Measurements from ENCODE around the gene XRN1. TPM values are rescaled to one million over a fixed set of nuclear protein-coding genes. Genes with fewer than 3 reads are reported as not detected.

XRN1 gene
- total RNA-seq, 2 experiments from 2014 or later: 64.4 to 82.7 TPM

GRCh38 chr3:142296507-142296906 lies 151.3 kb downstream of the XRN1 start:
- no peaks in the 10 kb centered on the region for H3K27me3 Mint-ChIP-seq
- peaks cover 21% of the 10 kb centered on the region for H3K36me3 Mint-ChIP-seq
- CTCF ChIA-PET: no interaction called here
- peaks cover 4% of the 10 kb centered on the region for H3K9me3 Mint-ChIP-seq (ENCODE audit: low read depth)
- H3K4me3 Mint-ChIP-seq: no peak overlapping the region
- DNase-seq: no peak
- ATAC-seq: no peak
- no peaks in the 10 kb centered on the region for H3K4me1 Mint-ChIP-seq
- H3K27ac Mint-ChIP-seq: no peak overlapping the region

DNA sequence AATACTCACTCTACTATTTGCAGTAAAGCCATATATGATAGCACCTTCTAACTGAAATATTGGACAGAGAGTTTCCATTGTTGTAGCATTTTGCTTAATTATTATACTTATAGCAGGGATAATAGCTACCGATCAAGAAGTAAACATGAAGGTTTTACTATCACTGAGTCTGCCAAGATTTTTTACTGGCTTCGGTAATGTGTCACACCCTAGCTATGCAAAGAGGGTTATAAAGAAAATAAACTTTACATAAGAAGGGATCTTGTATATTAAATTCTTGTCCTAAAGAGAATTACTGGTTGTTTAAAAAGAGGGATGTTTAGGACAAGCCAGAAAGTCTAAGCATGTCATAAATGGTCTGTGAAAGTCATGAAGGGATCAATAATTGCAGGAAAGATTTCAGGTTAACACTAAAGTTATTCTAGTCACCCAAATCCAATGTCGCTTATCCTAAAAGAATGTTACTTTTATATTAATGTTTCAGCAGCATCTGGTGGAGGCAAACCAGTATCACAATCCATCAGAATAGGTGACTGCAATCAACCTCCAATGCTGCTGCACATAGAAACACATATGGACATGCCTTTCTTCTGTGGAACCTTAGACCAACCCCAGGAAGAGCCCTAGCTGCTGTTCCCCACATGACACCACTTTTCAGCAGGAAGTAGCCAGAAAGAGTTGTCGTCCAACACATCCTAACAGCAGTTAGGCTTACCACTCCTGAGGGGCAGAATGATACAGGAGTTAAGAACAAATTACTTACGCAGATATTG lies 159.8 kb downstream of the XRN1 start:
- Mint-ChIP-seq H3K27ac (no peak overlapping the region), H3K4me3 (no peak overlapping the region), H3K27me3 (no peaks in the 10 kb centered on the region), H3K36me3 (peaks cover 20% of the 10 kb centered on the region), H3K4me1 (no peaks in the 10 kb centered on the region), H3K9me3 (ENCODE audit: low read depth) (peaks cover 22% of the 10 kb centered on the region)
- ATAC-seq (no peak), DNase-seq (no peak)
- CTCF ChIA-PET: interaction anchor here (2.0 kb wide), 1 partner anchor 162 kb away, joined by 6 read pairs; no protein-coding TSS in a partner anchor

- no peaks in the 10 kb centered on the region for H3K27me3 Mint-ChIP-seq
- DNase-seq (no peak), ATAC-seq (no peak)
- peaks cover 20% of the 10 kb centered on the region for H3K9me3 Mint-ChIP-seq (ENCODE audit: low read depth)
- H3K4me3 Mint-ChIP-seq: no peak overlapping the region
- peaks cover 9% of the 10 kb centered on the region for H3K4me1 Mint-ChIP-seq
- CTCF ChIA-PET: no interaction called here
- no peak overlapping the region for H3K27ac Mint-ChIP-seq
- H3K36me3 Mint-ChIP-seq: peaks cover 19% of the 10 kb centered on the region
Observed at GRCh38 chr3:142285083-142285517, 162.7 kb downstream of the XRN1 start.

- ATAC-seq (no peak), DNase-seq (peak; percentile 42)
- Mint-ChIP-seq H3K27me3 (no peaks in the 10 kb centered on the region), H3K9me3 (ENCODE audit: low read depth) (peaks cover 3% of the 10 kb centered on the region), H3K4me3 (no peak overlapping the region), H3K36me3 (peaks cover 5% of the 10 kb centered on the region), H3K4me1 (peaks cover 14% of the 10 kb centered on the region), H3K27ac (no peak overlapping the region)
- CTCF ChIA-PET: interaction anchor here (0.9 to 5.0 kb wide), 8 partner anchors 10 to 320 kb away, joined by 3 to 45 read pairs (median 4); no protein-coding TSS in a partner anchor
Observed at GRCh38 chr3:142282503-142282902, 165.3 kb downstream of the XRN1 start.

GRCh38 chr3:142281474-142281873 lies 166.4 kb downstream of the XRN1 start:
- H3K27ac Mint-ChIP-seq: no peak overlapping the region
- peaks cover 14% of the 10 kb centered on the region for H3K4me1 Mint-ChIP-seq
- ATAC-seq: no peak
- CTCF ChIA-PET: interaction anchor here (0.6 to 5.0 kb wide), 6 partner anchors 9 to 317 kb away, joined by 3 to 45 read pairs (median 4); no protein-coding TSS in a partner anchor
- peaks cover 2% of the 10 kb centered on the region for H3K9me3 Mint-ChIP-seq (ENCODE audit: low read depth)
- no peak overlapping the region for H3K4me3 Mint-ChIP-seq
- no peak for DNase-seq
- peaks cover 2% of the 10 kb centered on the region for H3K36me3 Mint-ChIP-seq
- no peaks in the 10 kb centered on the region for H3K27me3 Mint-ChIP-seq

GRCh38 chr3:142279965-142280590 lies 167.8 kb downstream of the XRN1 start:
- DNase-seq: peak; percentile 55
- no peaks in the 10 kb centered on the region for H3K9me3 Mint-ChIP-seq (ENCODE audit: low read depth)

GRCh38 chr3:142278451-142278850 lies 169.4 kb downstream of the XRN1 start:
- H3K27ac Mint-ChIP-seq: no peak overlapping the region
- H3K27me3 Mint-ChIP-seq: no peaks in the 10 kb centered on the region
- CTCF ChIA-PET: interaction anchor here (1.0 to 5.0 kb wide), 5 partner anchors 98 to 818 kb away, joined by 3 to 45 read pairs (median 7); partner anchors contain the start of gene RNF7
- no peaks in the 10 kb centered on the region for H3K9me3 Mint-ChIP-seq (ENCODE audit: low read depth)
- DNase-seq (no peak), ATAC-seq (no peak)
- peaks cover 26% of the 10 kb centered on the region for H3K4me1 Mint-ChIP-seq
- peaks cover 9% of the 10 kb centered on the region for H3K36me3 Mint-ChIP-seq
- H3K4me3 Mint-ChIP-seq: no peak overlapping the region

More at GRCh38 chr3:142279965-142280590, 167.8 kb downstream of the XRN1 start:
- H3K4me3 Mint-ChIP-seq: no peak overlapping the region
- H3K27ac Mint-ChIP-seq: peak overlapping the region; percentile 41
- CTCF ChIA-PET: interaction anchor here (0.7 to 5.0 kb wide), 26 partner anchors 10 to 541 kb away, joined by 3 to 45 read pairs (median 4); partner anchors contain the start of genes RNF7 and TFDP2
- H3K4me1 Mint-ChIP-seq: peaks cover 25% of the 10 kb centered on the region
- H3K27me3 Mint-ChIP-seq: no peaks in the 10 kb centered on the region
- peak; percentile 93 for ATAC-seq
- H3K36me3 Mint-ChIP-seq: peaks cover 3% of the 10 kb centered on the region

DNA sequence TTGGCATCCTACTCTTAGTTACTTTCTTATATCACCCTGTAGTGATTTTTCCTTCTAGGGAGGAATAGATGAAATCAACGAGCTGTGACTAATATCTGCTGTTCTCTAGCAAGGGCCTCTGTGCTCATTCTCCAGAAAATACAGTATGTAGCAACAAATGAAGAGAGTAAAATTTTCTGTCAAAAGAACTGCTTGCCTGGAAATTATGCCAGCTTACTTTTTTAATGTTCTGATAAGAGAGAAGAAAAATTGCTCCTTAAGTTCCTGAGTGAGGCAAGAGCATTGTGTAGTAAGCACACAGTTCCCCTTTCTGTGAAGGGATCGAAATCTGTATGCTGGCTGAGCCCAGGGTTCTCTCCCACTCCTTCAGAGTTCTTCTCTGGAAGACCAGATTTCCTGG lies 171.1 kb downstream of the XRN1 start:
- no peak overlapping the region for H3K27ac Mint-ChIP-seq
- DNase-seq (no peak), ATAC-seq (no peak)
- peaks cover 22% of the 10 kb centered on the region for H3K4me1 Mint-ChIP-seq
- no peaks in the 10 kb centered on the region for H3K9me3 Mint-ChIP-seq (ENCODE audit: low read depth)
- CTCF ChIA-PET: no interaction called here
- peaks cover 9% of the 10 kb centered on the region for H3K36me3 Mint-ChIP-seq
- no peak overlapping the region for H3K4me3 Mint-ChIP-seq
- no peaks in the 10 kb centered on the region for H3K27me3 Mint-ChIP-seq

- ATAC-seq: no peak
- peak overlapping the region; percentile 58 for H3K27ac Mint-ChIP-seq
- CTCF ChIA-PET: no interaction called here
- H3K9me3 Mint-ChIP-seq (ENCODE audit: low read depth): no peaks in the 10 kb centered on the region
- peaks cover 26% of the 10 kb centered on the region for H3K4me1 Mint-ChIP-seq
- no peak for DNase-seq
- no peak overlapping the region for H3K4me3 Mint-ChIP-seq
- H3K27me3 Mint-ChIP-seq: no peaks in the 10 kb centered on the region
- peaks cover 9% of the 10 kb centered on the region for H3K36me3 Mint-ChIP-seq
Observed at GRCh38 chr3:142275856-142276255, 172.0 kb downstream of the XRN1 start.

GRCh38 chr3:142274908-142275307 lies 172.9 kb downstream of the XRN1 start:
- ATAC-seq (no peak), DNase-seq (no peak)
- CTCF ChIA-PET: interaction anchor here (0.9 kb wide), 1 partner anchor 49 kb away, joined by 3 read pairs; no protein-coding TSS in a partner anchor
- no peaks in the 10 kb centered on the region for H3K27me3 Mint-ChIP-seq
- H3K4me3 Mint-ChIP-seq: no peak overlapping the region
- H3K9me3 Mint-ChIP-seq (ENCODE audit: low read depth): no peaks in the 10 kb centered on the region
- peaks cover 9% of the 10 kb centered on the region for H3K36me3 Mint-ChIP-seq
- no peak overlapping the region for H3K27ac Mint-ChIP-seq
- peaks cover 31% of the 10 kb centered on the region for H3K4me1 Mint-ChIP-seq

- Mint-ChIP-seq H3K27ac (no peak overlapping the region), H3K4me3 (no peak overlapping the region), H3K36me3 (peaks cover 9% of the 10 kb centered on the region), H3K9me3 (ENCODE audit: low read depth) (no peaks in the 10 kb centered on the region), H3K4me1 (peaks cover 39% of the 10 kb centered on the region), H3K27me3 (no peaks in the 10 kb centered on the region)
- CTCF ChIA-PET: interaction anchor here (0.9 to 1.3 kb wide), 2 partner anchors 9 to 57 kb away, joined by 4 to 5 read pairs; no protein-coding TSS in a partner anchor
- DNase-seq (no peak), ATAC-seq (no peak)
Observed at GRCh38 chr3:142273501-142273900, 174.3 kb downstream of the XRN1 start.

DNA sequence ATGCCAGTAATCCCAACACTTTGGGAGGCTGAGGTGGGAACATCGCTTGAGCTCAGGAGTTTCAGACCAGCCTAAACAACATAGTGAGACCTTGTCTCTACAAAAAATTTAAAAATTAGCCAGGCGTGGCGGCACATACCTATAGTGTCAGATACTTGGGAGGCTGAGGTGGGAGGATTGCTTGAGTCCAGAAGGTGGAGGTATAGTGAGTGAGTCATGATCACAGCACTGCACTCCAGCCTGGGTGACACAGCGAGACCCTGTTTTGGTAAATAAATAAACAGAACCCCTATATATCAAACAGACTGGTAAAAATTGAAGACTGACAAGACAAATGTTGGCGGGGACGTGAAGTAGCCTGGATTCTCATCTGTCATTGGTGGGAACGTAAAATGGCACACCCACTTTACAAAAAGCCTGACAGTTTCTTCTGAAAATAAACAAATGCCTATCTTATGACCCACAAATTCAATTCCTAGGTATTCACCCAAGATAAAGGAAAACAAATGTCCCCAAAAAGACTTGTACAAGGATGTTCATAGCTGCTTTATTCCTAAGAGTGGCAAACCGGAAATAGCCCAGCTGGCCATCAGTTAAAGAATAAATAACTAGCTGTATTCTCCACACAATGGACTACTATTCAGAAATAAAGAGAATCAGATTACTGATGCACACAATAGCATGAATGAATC lies 175.5 kb downstream of the XRN1 start:
- Mint-ChIP-seq H3K9me3 (ENCODE audit: low read depth) (no peaks in the 10 kb centered on the region), H3K27ac (no peak overlapping the region), H3K4me1 (peaks cover 43% of the 10 kb centered on the region), H3K36me3 (peaks cover 13% of the 10 kb centered on the region), H3K27me3 (no peaks in the 10 kb centered on the region), H3K4me3 (no peak overlapping the region)
- DNase-seq (no peak), ATAC-seq (no peak)
- CTCF ChIA-PET: interaction anchor here (1.3 kb wide), 1 partner anchor 10 kb away, joined by 4 read pairs; no protein-coding TSS in a partner anchor

DNA sequence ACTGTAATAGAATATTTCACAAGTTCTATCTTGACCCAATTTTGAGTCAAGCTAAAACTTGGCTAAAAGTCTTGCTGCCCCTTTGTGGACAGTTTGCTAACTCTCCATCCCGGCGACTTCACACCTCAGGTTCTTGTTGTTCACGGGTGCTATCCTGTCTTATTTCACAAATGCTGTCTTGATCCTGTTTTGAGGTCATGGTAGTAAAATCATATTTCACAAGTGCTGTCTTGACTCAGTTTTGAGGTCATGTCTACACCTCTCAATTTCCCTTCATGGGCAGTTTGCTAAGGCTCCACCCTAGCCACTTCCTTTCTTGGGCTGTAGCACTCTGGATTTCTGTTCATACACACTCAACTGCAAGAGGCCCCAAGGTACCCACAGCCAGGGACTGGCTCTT lies 177.4 kb downstream of the XRN1 start:
- Mint-ChIP-seq H3K36me3 (peaks cover 14% of the 10 kb centered on the region), H3K27ac (peak overlapping the region; percentile 74), H3K4me3 (peak overlapping the region; percentile 1), H3K4me1 (peaks cover 36% of the 10 kb centered on the region), H3K9me3 (ENCODE audit: low read depth) (no peaks in the 10 kb centered on the region), H3K27me3 (no peaks in the 10 kb centered on the region)
- ATAC-seq (peak; percentile 94), DNase-seq (peak; percentile 80)
- CTCF ChIA-PET: interaction anchor here (1.0 to 2.3 kb wide), 3 partner anchors 10 to 11 kb away, joined by 3 to 11 read pairs (median 4); no protein-coding TSS in a partner anchor

All from activated CD8-positive, alpha-beta memory T cell treated with anti-CD3 and anti-CD28 coated beads, Interleukin-2, amount 10 ng/mL, durations not matched to agents 7 days and 5 days (primary cell).